ENCODE results near the gene S1PR5. TPM values are rescaled to one million over a fixed set of nuclear protein-coding genes. Genes with fewer than 3 reads are reported as not detected.

S1PR5 gene
- total and polyA plus RNA-seq, 9 of the 15 experiments (the other 6 are each of a cell fraction or from before 2014, with no cell fraction given): 0.03 to 0.54 (median 0.35) TPM; not detected in 4

- TF ChIP-seq ZBTB33 (CRISPR knock-in tag; IDR thresholded peaks at IDR 0.05) (peak; percentile 89), RBM22 (IDR thresholded peaks at IDR 0.05; ENCODE audit: low read depth, low read length, poor library complexity, severe bottlenecking) (peak; percentile 90), HCFC1 (IDR thresholded peaks at IDR 0.05; ENCODE audit: low read depth, low read length) (no peak), NR1H2 (CRISPR knock-in tag; IDR thresholded peaks at IDR 0.05) (no peak), SIX5 (IDR thresholded peaks at IDR 0.05; ENCODE audit: borderline replicate concordance in 1 of 2, insufficient read depth in 1 of 2, low read depth in 1 of 2, low read length in 2 of 2) (no peak), ZKSCAN3 (CRISPR knock-in tag; IDR thresholded peaks at IDR 0.05) (no peak), HMGN3 (IDR thresholded peaks at IDR 0.05; ENCODE audit: borderline replicate concordance, extremely low read depth, insufficient read length, low read depth, low read length) (no peak), TCF15 (CRISPR knock-in tag; IDR thresholded peaks at IDR 0.05) (no peak), CBX1 (IDR thresholded peaks at IDR 0.05; ENCODE audit: low read depth) (no peak), ESRRB (CRISPR knock-in tag; IDR thresholded peaks at IDR 0.05; ENCODE audit: borderline replicate concordance) (no peak), ETV5 (CRISPR knock-in tag; IDR thresholded peaks at IDR 0.05; ENCODE audit: low read depth) (no peak), HDGF (IDR thresholded peaks at IDR 0.05) (no peak), ELK1 (CRISPR knock-in tag; IDR thresholded peaks at IDR 0.05) (no peak), SNAPC5 (CRISPR knock-in tag; IDR thresholded peaks at IDR 0.05) (no peak), BRD4 (IDR thresholded peaks at IDR 0.05) (no peak)
- TF ChIP-seq, protein P1, sequence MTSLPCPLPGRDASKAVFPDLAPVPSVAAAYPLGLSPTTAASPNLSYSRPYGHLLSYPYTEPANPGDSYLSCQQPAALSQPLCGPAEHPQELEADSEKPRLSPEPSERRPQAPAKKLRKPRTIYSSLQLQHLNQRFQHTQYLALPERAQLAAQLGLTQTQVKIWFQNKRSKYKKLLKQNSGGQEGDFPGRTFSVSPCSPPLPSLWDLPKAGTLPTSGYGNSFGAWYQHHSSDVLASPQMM (CRISPR knock-in tag; IDR thresholded peaks at IDR 0.05): no peak
- TF ChIP-seq, protein P2, sequence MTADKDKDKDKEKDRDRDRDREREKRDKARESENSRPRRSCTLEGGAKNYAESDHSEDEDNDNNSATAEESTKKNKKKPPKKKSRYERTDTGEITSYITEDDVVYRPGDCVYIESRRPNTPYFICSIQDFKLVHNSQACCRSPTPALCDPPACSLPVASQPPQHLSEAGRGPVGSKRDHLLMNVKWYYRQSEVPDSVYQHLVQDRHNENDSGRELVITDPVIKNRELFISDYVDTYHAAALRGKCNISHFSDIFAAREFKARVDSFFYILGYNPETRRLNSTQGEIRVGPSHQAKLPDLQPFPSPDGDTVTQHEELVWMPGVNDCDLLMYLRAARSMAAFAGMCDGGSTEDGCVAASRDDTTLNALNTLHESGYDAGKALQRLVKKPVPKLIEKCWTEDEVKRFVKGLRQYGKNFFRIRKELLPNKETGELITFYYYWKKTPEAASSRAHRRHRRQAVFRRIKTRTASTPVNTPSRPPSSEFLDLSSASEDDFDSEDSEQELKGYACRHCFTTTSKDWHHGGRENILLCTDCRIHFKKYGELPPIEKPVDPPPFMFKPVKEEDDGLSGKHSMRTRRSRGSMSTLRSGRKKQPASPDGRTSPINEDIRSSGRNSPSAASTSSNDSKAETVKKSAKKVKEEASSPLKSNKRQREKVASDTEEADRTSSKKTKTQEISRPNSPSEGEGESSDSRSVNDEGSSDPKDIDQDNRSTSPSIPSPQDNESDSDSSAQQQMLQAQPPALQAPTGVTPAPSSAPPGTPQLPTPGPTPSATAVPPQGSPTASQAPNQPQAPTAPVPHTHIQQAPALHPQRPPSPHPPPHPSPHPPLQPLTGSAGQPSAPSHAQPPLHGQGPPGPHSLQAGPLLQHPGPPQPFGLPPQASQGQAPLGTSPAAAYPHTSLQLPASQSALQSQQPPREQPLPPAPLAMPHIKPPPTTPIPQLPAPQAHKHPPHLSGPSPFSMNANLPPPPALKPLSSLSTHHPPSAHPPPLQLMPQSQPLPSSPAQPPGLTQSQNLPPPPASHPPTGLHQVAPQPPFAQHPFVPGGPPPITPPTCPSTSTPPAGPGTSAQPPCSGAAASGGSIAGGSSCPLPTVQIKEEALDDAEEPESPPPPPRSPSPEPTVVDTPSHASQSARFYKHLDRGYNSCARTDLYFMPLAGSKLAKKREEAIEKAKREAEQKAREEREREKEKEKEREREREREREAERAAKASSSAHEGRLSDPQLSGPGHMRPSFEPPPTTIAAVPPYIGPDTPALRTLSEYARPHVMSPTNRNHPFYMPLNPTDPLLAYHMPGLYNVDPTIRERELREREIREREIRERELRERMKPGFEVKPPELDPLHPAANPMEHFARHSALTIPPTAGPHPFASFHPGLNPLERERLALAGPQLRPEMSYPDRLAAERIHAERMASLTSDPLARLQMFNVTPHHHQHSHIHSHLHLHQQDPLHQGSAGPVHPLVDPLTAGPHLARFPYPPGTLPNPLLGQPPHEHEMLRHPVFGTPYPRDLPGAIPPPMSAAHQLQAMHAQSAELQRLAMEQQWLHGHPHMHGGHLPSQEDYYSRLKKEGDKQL (CRISPR knock-in tag; IDR thresholded peaks at IDR 0.05; ENCODE audit: borderline replicate concordance): no peak
- TF ChIP-seq, protein P3, sequence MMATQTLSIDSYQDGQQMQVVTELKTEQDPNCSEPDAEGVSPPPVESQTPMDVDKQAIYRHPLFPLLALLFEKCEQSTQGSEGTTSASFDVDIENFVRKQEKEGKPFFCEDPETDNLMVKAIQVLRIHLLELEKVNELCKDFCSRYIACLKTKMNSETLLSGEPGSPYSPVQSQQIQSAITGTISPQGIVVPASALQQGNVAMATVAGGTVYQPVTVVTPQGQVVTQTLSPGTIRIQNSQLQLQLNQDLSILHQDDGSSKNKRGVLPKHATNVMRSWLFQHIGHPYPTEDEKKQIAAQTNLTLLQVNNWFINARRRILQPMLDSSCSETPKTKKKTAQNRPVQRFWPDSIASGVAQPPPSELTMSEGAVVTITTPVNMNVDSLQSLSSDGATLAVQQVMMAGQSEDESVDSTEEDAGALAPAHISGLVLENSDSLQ (IDR thresholded peaks at IDR 0.05): no peak
Measured at GRCh38 chr19:10553943-10554381, 36.7 kb upstream of the S1PR5 start (continued).

All from K562 (cell line).